Mesendoderm (in vitro differentiated cells): ENCODE data around the gene RNASEL.

ENCODE experiments used
- DNase-seq: peaks from one replicate; pipeline ENCODE4 v3.0.0; 2013
- H2AK5ac ChIP-seq: 2 replicates; pipeline ENCODE4 v1.6.1; 2013; ENCODE audit warnings: low read length, inconsistent platforms
- H2BK120ac ChIP-seq: 2 replicates; pipeline ENCODE4 v1.6.1; 2013; ENCODE audit warnings: low read depth, mild to moderate bottlenecking, low read length, moderate library complexity, mixed read lengths
- H2BK15ac ChIP-seq: replicated peaks from 2 replicates; pipeline ENCODE4 v1.6.1; 2013; ENCODE audit warnings: low read depth, mild to moderate bottlenecking, moderate library complexity
- H2BK5ac ChIP-seq: 2 replicates; pipeline ENCODE4 v1.6.1; 2013; ENCODE audit warnings: low read length, inconsistent platforms
- H3K18ac ChIP-seq: 2 replicates; pipeline ENCODE4 v1.6.1; 2013; ENCODE audit warnings: mild to moderate bottlenecking, low read length, mixed read lengths
- H3K23ac ChIP-seq: one replicate; pipeline ENCODE4 v1.6.1; 2013; ENCODE audit warnings: low read length
- H3K27ac ChIP-seq: 2 replicates; pipeline ENCODE4 v1.5.1; 2013; ENCODE audit warnings: low read depth, mild to moderate bottlenecking, inconsistent platforms, low read length, moderate library complexity
- H3K27me3 ChIP-seq: 2 replicates; pipeline ENCODE4 v1.6.1; 2013; ENCODE audit warnings: low read length, control low read depth, mild to moderate bottlenecking, inconsistent platforms; ENCODE audit not compliant: insufficient read depth, poor library complexity
- H3K36me3 ChIP-seq: 2 replicates; pipeline ENCODE4 v1.6.1; 2013; ENCODE audit warnings: low read length, inconsistent platforms; ENCODE audit not compliant: control insufficient read depth, insufficient read depth
- H3K4ac ChIP-seq: one replicate; pipeline ENCODE4 v1.6.1; 2013; ENCODE audit warnings: low read depth, mild to moderate bottlenecking, low read length, moderate library complexity
- H3K4me1 ChIP-seq: 2 replicates; pipeline ENCODE4 v1.6.1; 2013; ENCODE audit warnings: low read depth, low read length, inconsistent platforms; ENCODE audit not compliant: control insufficient read depth
- H3K4me2 ChIP-seq: 2 replicates; pipeline ENCODE4 v1.6.1; 2013; ENCODE audit warnings: low read length
- H3K4me3 ChIP-seq: 2 replicates; pipeline ENCODE4 v1.5.1; 2013; ENCODE audit warnings: mild to moderate bottlenecking, low read length
- H3K56ac ChIP-seq: one replicate; pipeline ENCODE4 v1.6.1; 2013; ENCODE audit warnings: low read length
- H3K79me1 ChIP-seq: 2 replicates; pipeline ENCODE4 v1.6.1; 2013; ENCODE audit warnings: low read length, inconsistent platforms
- H3K79me2 ChIP-seq: 2 replicates; pipeline ENCODE4 v1.6.1; 2013; ENCODE audit warnings: mild to moderate bottlenecking, low read length; ENCODE audit not compliant: control insufficient read depth, insufficient read depth
- H3K9ac ChIP-seq: 2 replicates; pipeline ENCODE4 v1.6.1; 2013; ENCODE audit warnings: low read length, inconsistent platforms
- H4K5ac ChIP-seq: one replicate; pipeline ENCODE4 v1.6.1; 2013; ENCODE audit warnings: low read length
- H4K8ac ChIP-seq: one replicate; pipeline ENCODE4 v1.6.1; 2013; ENCODE audit warnings: low read depth, mild to moderate bottlenecking, control low read depth, low read length, moderate library complexity
- WGBS: extraction: QIAGEN DNeasy Blood & Tissue Kit; methylation state at CpG from one replicate; pipeline ENCODE4 v1.1.7; 2013; ENCODE audit warnings: low lambda C conversion rate, missing lambda C conversion rate; ENCODE audit not compliant: insufficient coverage; ENCODE audit errors: extremely low coverage; 5-methylcytosine and 5-hydroxymethylcytosine counted together

The RNASEL gene

GRCh38 chr1:182595641-182596240 lies 6.7 kb upstream of the RNASEL start:
- H3K4ac ChIP-seq, result no peak overlapping the region
- H3K79me1 ChIP-seq, result peaks cover 9% of the 10 kb centered on the region
- H3K4me2 ChIP-seq, result no peak overlapping the region
- no peak overlapping the region for H3K4me3 ChIP-seq
- H2AK5ac ChIP-seq, result no peak overlapping the region
- H3K4me1 ChIP-seq, result no peaks in the 10 kb centered on the region
- H3K56ac ChIP-seq, result no peak overlapping the region
- no CpG with 5 or more reads among the region's 4 CpGs for WGBS
- no peak overlapping the region for H3K9ac ChIP-seq
- H3K79me2 ChIP-seq, result peaks cover 7% of the 10 kb centered on the region
- H3K27ac ChIP-seq, result no peak overlapping the region
- no peak overlapping the region for H2BK120ac ChIP-seq
- H3K18ac ChIP-seq, result no peak overlapping the region
- H3K23ac ChIP-seq, result no peak overlapping the region
- H4K5ac ChIP-seq, result no peak overlapping the region
- H3K36me3 ChIP-seq, result peaks cover 11% of the 10 kb centered on the region
- DNase-seq, result peak; percentile 79
- no peaks in the 10 kb centered on the region for H3K27me3 ChIP-seq
- H4K8ac ChIP-seq, result no peak overlapping the region
- no peak overlapping the region for H2BK15ac ChIP-seq
- no peak overlapping the region for H2BK5ac ChIP-seq

- H3K27me3 ChIP-seq, result no peaks in the 10 kb centered on the region
- no peak overlapping the region for H2AK5ac ChIP-seq
- DNase-seq, result no peak
- H2BK120ac ChIP-seq, result no peak overlapping the region
- no peak overlapping the region for H3K9ac ChIP-seq
- no peaks in the 10 kb centered on the region for H3K4me1 ChIP-seq
- H3K27ac ChIP-seq, result no peak overlapping the region
- H3K36me3 ChIP-seq, result no peaks in the 10 kb centered on the region
- no peaks in the 10 kb centered on the region for H3K79me1 ChIP-seq
- no peak overlapping the region for H2BK15ac ChIP-seq
- H3K4me3 ChIP-seq, result no peak overlapping the region
- no CpG with 5 or more reads among the region's 5 CpGs for WGBS
- H3K18ac ChIP-seq, result no peak overlapping the region
- H3K79me2 ChIP-seq, result no peaks in the 10 kb centered on the region
- no peak overlapping the region for H3K56ac ChIP-seq
- no peak overlapping the region for H3K4ac ChIP-seq
- no peak overlapping the region for H2BK5ac ChIP-seq
- H4K8ac ChIP-seq, result no peak overlapping the region
- no peak overlapping the region for H4K5ac ChIP-seq
- no peak overlapping the region for H3K23ac ChIP-seq
- H3K4me2 ChIP-seq, result no peak overlapping the region
Observed at GRCh38 chr1:182589931-182590330, 875 bp upstream of the RNASEL start.

GRCh38 chr1:182589520-182589919 lies 464 bp upstream of the RNASEL start:
- H3K36me3 ChIP-seq, result no peaks in the 10 kb centered on the region
- no peak overlapping the region for H4K8ac ChIP-seq
- DNase-seq, result no peak
- H3K27me3 ChIP-seq, result no peaks in the 10 kb centered on the region
- no peak overlapping the region for H2BK15ac ChIP-seq
- H3K56ac ChIP-seq, result no peak overlapping the region
- H3K4me3 ChIP-seq, result no peak overlapping the region
- no peak overlapping the region for H3K18ac ChIP-seq
- no peak overlapping the region for H2BK5ac ChIP-seq
- H3K23ac ChIP-seq, result no peak overlapping the region
- H3K27ac ChIP-seq, result no peak overlapping the region
- no peak overlapping the region for H2AK5ac ChIP-seq
- WGBS, result no CpG with 5 or more reads among the region's 3 CpGs
- H3K79me2 ChIP-seq, result no peaks in the 10 kb centered on the region
- no peak overlapping the region for H3K4me2 ChIP-seq
- H3K4ac ChIP-seq, result no peak overlapping the region
- H4K5ac ChIP-seq, result no peak overlapping the region
- no peaks in the 10 kb centered on the region for H3K79me1 ChIP-seq
- H3K9ac ChIP-seq, result no peak overlapping the region
- H2BK120ac ChIP-seq, result no peak overlapping the region
- no peaks in the 10 kb centered on the region for H3K4me1 ChIP-seq

GRCh38 chr1:182587666-182588499 lies 1.2 kb downstream of the RNASEL start:
- Histone ChIP-seq H3K4me1 (no peaks in the 10 kb centered on the region), H3K23ac (no peak overlapping the region), H3K4me3 (no peak overlapping the region), H2BK15ac (no peak overlapping the region), H3K4me2 (no peak overlapping the region), H3K56ac (no peak overlapping the region), H3K27ac (no peak overlapping the region), H4K8ac (no peak overlapping the region), H3K18ac (no peak overlapping the region), H3K79me2 (no peaks in the 10 kb centered on the region), H2BK120ac (no peak overlapping the region), H4K5ac (no peak overlapping the region), H3K27me3 (no peaks in the 10 kb centered on the region), H3K79me1 (no peaks in the 10 kb centered on the region), H2AK5ac (no peak overlapping the region), H3K9ac (no peak overlapping the region), H3K36me3 (no peaks in the 10 kb centered on the region), H2BK5ac (no peak overlapping the region), H3K4ac (no peak overlapping the region)
- DNase-seq, result no peak
- no CpG with 5 or more reads among the region's 4 CpGs for WGBS

- Histone ChIP-seq H3K9ac (no peak overlapping the region), H3K27ac (no peak overlapping the region), H3K4me1 (no peaks in the 10 kb centered on the region), H4K5ac (no peak overlapping the region), H3K4me2 (no peak overlapping the region), H3K23ac (no peak overlapping the region), H3K36me3 (no peaks in the 10 kb centered on the region), H4K8ac (no peak overlapping the region), H2AK5ac (no peak overlapping the region), H3K79me2 (no peaks in the 10 kb centered on the region), H3K56ac (no peak overlapping the region), H3K4ac (no peak overlapping the region), H3K27me3 (no peaks in the 10 kb centered on the region), H3K4me3 (no peak overlapping the region), H2BK120ac (no peak overlapping the region), H2BK15ac (no peak overlapping the region), H2BK5ac (no peak overlapping the region), H3K79me1 (no peaks in the 10 kb centered on the region), H3K18ac (no peak overlapping the region)
- no CpG with 5 or more reads among the region's 1 CpG for WGBS
- no peak for DNase-seq
Observed at GRCh38 chr1:182587093-182587492, 2.0 kb downstream of the RNASEL start.
